ENCODE measurements around the gene GAA. TPM values are rescaled to one million over a fixed set of nuclear protein-coding genes. Genes with fewer than 3 reads are reported as not detected.
"Not testable (repeated sequence)": the region's sequence is repeated elsewhere in the genome, so short reads cannot be mapped to it uniquely, and the experiment has no call there.

GAA gene
- total RNA-seq, 1 experiment from 2014 or later, result 74.8 TPM

DNA sequence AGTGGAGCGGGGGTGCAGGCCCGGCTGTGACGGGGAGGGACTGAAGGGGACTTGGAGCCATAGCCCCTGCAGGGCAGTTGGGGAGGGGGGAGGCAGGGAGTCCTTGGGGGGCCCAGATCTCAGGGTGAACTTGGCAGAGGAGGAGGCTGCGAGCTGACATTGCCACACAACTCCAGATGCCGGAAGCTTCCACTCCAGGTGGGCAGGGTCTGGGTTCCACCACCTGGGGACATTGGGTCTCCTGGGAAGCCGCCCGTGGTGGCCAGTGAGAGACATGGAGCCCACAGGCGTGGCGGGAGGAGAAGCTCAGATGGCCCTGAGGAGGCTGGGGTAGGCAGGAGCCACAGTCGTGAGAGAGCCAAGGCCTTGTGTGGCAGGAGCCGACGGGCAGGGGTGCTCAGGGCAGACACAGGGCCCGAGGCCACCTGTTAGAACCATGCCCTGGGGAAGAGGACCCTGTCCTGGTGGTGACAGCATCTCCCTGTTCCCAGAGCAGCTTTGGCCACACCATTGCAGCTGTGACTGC is 18.2 kb upstream of the GAA start:
- DNase-seq (ENCODE audit: low read depth), result no peak

GRCh38 chr17:80084773-80085172 is 16.6 kb upstream of the GAA start:
- no peak for DNase-seq (ENCODE audit: low read depth)

- DNase-seq (ENCODE audit: low read depth), result no peak
These were observed 15.3 kb upstream of the GAA start for GRCh38 chr17:80086081-80086480.

- DNase-seq (ENCODE audit: low read depth), result no peak
These were observed 14.8 kb upstream of the GAA start for GRCh38 chr17:80086616-80087015.

GRCh38 chr17:80087346-80088265 is 13.8 kb upstream of the GAA start:
- DNase-seq (ENCODE audit: low read depth), result no peak

DNA sequence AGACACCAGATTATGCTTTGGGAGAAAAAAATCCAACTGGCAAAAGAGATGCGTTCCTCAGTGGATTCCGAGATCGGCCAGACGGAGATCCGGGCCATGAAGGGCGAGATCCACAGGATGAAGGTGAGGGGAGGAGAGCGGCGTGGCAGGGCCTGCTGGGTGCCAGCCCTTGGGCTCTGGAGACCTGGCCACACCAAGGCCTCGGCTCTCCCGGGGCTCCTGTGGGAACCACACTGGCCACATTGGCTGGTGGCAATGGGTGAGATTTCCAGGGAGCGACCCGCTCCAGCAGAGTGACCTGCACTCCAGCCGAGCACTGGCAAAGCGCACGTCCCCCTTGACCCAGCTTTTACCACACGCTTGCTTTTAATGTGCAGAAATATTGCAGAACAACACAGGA is 11.6 kb upstream of the GAA start:
- no peak for DNase-seq (ENCODE audit: low read depth)

GRCh38 chr17:80090164-80090563 is 11.2 kb upstream of the GAA start:
- DNase-seq (ENCODE audit: low read depth), result not testable (repeated sequence)

GRCh38 chr17:80091376-80091775 is 10.0 kb upstream of the GAA start:
- no peak for DNase-seq (ENCODE audit: low read depth)

DNA sequence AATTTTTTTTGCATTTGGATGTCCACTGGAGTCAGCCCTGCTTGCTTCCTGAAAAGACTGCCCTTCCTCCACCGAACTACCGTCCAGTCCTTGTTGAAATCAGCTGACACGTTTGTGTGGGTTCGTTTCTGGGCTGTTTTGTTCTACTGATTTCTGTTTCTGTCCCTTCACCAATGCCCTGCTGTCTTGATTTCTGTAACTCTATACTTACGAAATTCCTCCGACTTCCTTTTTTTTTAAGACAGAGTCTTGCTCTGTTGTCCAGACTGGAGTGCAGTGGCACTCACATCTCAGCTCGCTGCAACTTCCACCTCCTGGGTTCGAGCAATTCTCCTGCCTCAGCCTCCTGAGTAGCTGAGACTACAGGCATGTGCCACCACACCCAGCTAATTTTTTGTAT is 8.4 kb upstream of the GAA start:
- DNase-seq (ENCODE audit: low read depth), result no peak

DNA sequence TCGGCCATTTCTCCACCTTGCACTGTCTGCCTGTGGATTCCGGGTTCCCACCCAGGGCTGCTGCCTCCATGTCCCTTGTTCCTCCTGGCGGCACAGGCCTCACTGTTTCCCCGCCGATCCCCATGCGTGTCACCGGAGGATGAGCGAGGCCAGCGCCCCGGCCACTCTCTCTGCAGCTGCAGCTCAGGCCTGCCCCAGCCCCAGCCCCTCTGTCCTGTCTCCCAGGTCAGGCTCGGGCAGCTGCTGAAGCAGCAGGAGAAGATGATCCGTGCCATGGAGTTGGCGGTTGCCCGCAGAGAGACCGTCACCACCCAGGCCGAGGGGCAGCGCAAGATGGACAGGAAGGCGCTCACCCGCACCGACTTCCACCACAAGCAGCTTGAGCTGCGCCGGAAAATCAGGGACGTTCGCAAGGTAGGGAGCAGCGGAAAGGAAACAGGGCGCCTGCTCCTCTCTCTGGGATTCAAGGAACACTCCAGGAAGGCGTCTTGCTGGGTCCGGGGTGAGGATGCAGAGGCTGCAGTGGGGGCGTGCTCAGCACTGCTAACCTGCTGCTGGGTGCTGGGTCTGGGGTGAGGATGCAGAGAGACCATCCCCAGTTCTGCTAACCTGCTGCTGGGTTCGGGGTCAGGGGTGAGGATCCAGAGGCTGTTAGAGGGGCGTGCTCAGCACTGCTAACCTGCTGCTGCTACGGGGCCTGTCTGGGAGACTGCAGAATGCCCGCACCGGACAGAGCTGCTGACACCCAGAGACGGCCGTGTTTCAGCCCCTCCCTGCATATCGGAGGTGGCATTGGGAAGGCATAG is 6.1 kb upstream of the GAA start:
- no peak for DNase-seq (ENCODE audit: low read depth)

DNA sequence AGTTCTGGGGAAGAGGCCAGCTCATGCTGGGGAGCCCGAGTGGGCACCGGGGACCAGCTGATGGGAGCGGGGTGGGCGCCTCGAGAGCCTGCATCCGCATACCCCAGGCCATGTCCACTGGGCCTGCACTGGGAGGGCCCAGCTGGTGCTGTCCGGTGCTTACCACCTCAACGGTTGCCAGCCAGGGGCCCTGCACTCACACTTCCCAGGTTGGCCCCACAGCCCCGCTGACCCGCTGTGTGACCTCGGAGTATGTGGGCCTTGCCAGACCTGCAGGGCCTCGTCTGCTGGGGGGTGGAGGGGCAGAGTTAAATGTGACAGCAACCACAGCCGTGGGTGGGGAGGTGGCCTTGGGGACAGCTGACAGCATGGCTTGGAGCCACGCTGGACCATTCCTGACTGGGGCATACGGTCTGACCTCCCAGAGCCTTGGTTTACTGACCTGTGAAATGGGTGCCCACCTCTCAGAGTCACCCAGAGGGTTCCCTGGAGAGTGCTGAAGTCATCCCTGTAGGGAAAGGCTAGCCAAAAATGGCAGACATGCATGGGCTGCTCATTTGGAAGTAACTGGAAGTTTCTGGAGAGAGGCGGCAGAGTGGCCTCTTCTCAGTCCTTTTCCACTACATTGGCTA is 5.4 kb upstream of the GAA start:
- DNase-seq (ENCODE audit: low read depth), result no peak

- no peak for DNase-seq (ENCODE audit: low read depth)
These were observed 4.8 kb upstream of the GAA start for GRCh38 chr17:80096561-80097021.

DNA sequence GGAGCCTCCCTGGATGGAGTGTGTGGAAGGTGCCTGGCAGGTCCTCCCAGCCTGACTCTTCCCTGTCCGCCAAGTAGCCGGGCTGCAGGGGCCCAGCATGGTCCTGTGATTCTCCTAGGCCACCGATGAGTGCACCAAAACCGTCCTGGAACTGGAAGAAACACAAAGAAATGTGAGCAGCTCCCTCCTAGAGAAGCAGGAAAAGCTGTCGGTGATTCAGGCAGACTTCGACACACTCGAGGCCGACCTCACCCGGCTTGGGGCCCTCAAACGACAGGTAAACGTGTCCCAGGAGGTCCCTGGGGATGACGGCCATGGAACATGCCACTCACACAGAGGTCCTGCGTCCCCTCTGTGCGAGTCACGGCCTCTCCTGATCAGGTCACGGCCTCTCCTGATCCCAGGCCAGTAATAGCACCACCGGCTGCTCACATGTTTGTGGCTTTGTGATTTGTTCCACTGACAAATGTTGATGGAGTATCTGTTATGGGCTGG is 4.2 kb upstream of the GAA start:
- peak; percentile 38 for DNase-seq (ENCODE audit: low read depth)

GRCh38 chr17:80097844-80098691 is 3.3 kb upstream of the GAA start:
- no peak for DNase-seq (ENCODE audit: low read depth)

DNA sequence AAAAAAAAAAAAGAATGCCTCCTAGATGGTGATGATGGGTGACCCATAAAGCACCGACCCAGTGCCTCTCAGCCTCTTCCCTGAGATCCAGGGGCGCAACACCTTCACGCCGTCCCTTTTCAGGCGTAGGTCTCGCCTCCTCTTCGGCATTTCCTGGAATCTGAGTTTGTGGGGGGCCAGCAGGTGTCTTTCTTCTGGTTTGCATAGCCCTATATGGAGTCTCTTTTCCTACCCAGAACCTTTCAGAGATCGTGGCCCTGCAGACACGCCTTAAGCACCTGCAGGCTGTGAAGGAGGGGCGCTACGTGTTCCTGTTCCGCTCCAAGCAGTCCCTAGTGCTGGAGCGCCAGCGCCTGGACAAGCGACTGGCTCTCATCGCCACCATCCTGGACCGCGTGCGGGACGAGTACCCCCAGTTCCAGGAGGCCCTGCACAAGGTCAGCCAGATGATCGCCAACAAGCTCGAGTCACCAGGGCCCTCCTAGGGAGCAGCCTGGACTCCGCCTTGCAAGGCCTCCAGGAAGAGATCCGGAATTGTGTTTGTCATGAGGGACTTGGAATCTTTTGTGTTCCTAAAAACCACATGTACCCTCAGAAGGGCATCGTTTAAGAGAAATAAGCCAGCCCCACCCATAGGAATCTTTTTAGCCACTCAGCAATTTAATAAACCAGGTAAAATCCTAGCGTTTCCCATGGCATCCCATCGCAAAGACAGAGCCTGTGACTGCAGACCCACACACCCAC is 1.9 kb upstream of the GAA start:
- DNase-seq (ENCODE audit: low read depth), result no peak

DNA sequence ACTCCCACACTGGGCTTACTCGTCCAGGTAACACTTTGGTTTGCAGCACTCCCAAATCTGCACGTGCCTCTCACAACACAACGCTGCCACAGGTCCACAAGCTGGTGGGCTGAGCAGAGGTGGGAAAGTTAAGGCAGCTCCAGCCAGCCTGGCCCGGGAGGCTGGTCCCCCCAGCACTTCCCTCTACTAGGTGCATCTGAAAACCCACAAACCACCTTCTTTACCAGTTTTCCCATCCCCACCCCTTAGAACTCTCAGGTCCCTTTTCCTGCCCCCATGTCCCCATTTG is 1.4 kb upstream of the GAA start:
- no peak for DNase-seq (ENCODE audit: low read depth)

- peak; percentile 48 for DNase-seq (ENCODE audit: low read depth)
These were observed 724 bp downstream of the GAA start for GRCh38 chr17:80101946-80102663.

- no peak for DNase-seq (ENCODE audit: low read depth)
These were observed 1.5 kb downstream of the GAA start for GRCh38 chr17:80102664-80103448.
